Measurements from ENCODE around the gene ATXN10. TPM values are rescaled to one million over a fixed set of nuclear protein-coding genes. Genes with fewer than 3 reads are reported as not detected.
"Not testable (repeated sequence)": the region's sequence is repeated elsewhere in the genome, so short reads cannot be mapped to it uniquely, and the experiment has no call there.

ATXN10 gene, protein sequence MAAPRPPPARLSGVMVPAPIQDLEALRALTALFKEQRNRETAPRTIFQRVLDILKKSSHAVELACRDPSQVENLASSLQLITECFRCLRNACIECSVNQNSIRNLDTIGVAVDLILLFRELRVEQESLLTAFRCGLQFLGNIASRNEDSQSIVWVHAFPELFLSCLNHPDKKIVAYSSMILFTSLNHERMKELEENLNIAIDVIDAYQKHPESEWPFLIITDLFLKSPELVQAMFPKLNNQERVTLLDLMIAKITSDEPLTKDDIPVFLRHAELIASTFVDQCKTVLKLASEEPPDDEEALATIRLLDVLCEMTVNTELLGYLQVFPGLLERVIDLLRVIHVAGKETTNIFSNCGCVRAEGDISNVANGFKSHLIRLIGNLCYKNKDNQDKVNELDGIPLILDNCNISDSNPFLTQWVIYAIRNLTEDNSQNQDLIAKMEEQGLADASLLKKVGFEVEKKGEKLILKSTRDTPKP
- total RNA-seq = 99.7 and 110 TPM in 2 replicates

DNA sequence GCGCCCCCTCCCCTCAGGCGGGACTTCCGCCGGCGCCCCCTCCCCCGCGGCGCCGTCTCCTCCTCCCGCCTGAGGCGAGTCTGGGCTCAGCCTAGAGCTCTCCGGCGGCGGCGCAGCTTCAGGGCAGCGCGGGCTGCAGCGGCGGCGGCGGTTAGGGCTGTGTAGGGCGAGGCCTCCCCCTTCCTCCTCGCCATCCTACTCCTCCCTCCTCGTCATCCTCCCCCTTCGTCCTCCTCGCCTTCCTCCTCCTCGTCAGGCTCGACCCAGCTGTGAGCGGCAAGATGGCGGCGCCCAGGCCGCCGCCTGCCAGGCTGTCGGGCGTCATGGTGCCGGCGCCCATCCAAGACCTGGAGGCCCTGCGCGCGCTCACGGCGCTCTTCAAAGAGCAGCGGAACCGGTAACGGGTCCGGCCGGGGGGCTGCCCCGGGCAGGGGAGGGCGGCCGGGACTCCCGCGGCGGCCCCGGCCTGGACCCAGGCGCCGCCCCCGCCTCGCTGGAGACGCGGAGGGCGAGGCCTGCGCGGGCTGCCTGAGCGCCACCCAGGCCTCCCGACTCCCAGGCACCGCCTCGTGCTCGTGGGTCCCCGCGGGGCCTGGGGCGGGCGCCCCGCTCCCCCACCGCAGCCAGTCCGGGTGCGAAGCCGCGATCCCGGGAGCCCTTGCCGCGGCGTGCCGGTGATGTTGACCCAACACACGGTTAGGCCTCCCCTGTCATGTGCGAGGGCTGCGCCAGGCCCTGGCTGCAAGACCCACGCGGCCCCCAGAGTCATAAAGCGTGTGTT, at the start of gene ATXN10:
TSS of gene ATXN10 (plus strand) at position 52 of the 781 bp plus-strand sequence. CDS start at position 282, 230 bp downstream.
- Mint-ChIP-seq H3K36me3 (ENCODE audit: low read depth) (peaks cover 6% of the 10 kb centered on the region), H3K4me3 (peak within 1 kb of the TSS; percentile 90), H3K27me3 (no peaks in the 10 kb centered on the region), H3K27ac (peak within 1 kb of the TSS; percentile 79), H3K4me1 (peaks cover 34% of the 10 kb centered on the region), H3K9me3 (no peaks in the 10 kb centered on the region)
- DNase-seq = peak; percentile 66
- ATAC-seq (ENCODE audit: low read depth) = peak; percentile 79
- ChIA-PET CTCF (no interaction called here), POLR2A (interaction anchor here (1.2 kb wide), 1 partner anchor 12 kb away, joined by 4 read pairs; no protein-coding TSS in a partner anchor)
- intact Hi-C loops (cut with micrococcal nuclease) = no loop called here
- TF ChIP-seq, protein P1, sequence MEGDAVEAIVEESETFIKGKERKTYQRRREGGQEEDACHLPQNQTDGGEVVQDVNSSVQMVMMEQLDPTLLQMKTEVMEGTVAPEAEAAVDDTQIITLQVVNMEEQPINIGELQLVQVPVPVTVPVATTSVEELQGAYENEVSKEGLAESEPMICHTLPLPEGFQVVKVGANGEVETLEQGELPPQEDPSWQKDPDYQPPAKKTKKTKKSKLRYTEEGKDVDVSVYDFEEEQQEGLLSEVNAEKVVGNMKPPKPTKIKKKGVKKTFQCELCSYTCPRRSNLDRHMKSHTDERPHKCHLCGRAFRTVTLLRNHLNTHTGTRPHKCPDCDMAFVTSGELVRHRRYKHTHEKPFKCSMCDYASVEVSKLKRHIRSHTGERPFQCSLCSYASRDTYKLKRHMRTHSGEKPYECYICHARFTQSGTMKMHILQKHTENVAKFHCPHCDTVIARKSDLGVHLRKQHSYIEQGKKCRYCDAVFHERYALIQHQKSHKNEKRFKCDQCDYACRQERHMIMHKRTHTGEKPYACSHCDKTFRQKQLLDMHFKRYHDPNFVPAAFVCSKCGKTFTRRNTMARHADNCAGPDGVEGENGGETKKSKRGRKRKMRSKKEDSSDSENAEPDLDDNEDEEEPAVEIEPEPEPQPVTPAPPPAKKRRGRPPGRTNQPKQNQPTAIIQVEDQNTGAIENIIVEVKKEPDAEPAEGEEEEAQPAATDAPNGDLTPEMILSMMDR (IDR thresholded peaks at IDR 0.05) = no peak

DNA sequence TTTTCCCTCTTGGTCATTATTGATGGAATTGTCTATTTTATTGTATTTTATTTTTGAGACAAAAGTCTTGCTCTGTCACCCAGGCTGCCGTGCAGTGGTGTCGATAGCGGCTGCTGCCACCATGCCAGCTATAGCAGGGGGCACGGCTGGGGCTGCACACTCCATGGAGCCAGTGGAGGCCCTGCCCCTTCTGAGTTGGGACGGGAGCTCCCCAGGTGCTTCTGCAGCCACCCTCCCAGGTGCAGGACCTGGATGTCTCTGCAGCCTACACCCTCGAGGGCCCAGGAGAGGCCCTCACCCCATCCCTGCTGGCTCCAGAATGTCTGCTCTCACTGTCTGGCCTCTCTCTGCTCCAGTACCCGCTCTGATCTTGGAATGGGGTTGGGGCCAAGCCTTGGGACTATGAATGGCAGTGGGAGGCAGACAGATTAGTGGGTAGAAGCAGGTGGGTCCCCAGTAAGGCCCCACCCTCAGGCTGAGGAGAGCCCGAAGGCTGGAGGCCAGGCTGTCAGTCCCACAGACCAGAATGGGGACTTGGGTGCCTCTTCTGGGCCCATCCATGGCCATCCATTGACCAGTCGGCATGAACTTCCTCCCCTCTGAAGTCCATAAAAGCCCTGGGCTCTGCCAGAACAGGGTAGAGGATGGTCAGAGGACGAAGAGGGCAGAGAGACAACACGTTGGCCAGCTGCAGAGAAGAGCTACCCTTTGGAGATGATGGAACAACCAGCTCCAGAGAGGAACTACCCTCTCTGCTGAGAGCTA, 49.6 kb upstream of the ATXN10 start:
- Mint-ChIP-seq H3K9me3 (no peaks in the 10 kb centered on the region), H3K4me3 (no peak overlapping the region), H3K27me3 (peaks cover 14% of the 10 kb centered on the region), H3K27ac (no peak overlapping the region), H3K4me1 (no peaks in the 10 kb centered on the region), H3K36me3 (ENCODE audit: low read depth) (no peaks in the 10 kb centered on the region)
- TF ChIP-seq, protein P1 (IDR thresholded peaks at IDR 0.05) = no peak
- intact Hi-C loops (cut with micrococcal nuclease) = no loop called here
- ChIA-PET CTCF (no interaction called here), POLR2A (no interaction called here)
- DNase-seq (no peak), ATAC-seq (ENCODE audit: low read depth) (no peak)

DNA sequence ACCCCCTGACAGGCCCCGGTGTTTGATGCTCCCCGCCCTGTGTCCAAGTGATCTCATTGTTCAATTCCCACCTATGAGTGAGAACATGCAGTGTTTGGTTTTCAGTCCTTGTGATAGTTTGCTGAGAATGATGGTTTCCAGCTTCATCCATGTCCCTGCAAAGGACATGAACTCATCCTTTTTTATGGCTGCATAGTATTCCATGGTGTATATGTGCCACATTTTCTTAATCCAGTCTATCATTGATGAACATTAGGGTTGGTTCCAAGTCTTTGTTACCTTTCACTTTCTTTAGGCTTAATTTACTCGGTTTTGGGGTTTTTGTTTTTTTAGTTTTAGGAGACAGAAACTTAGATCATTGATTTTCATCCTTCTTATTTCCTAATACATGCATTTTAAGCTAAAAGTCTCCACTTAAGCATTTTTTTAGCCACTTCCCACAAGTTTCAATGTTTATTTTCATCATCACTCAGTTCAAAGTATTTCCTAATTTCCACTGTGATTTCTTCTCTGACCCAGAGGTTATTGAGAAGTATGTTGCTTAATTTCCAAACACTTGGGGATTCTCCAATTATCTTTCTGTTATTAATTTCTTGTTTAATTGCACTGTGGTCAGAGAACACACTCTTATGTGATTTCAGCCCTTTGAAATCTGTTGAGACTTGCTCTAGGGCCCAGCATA, 48.0 kb upstream of the ATXN10 start:
- H3K4me1 Mint-ChIP-seq; H3K27ac Mint-ChIP-seq; CTCF ChIA-PET; POLR2A ChIA-PET; intact Hi-C loops (cut with micrococcal nuclease); H3K9me3 Mint-ChIP-seq; H3K4me3 Mint-ChIP-seq; H3K36me3 Mint-ChIP-seq (ENCODE audit: low read depth); DNase-seq; ATAC-seq (ENCODE audit: low read depth): not testable (repeated sequence)
- peaks cover 14% of the 10 kb centered on the region for H3K27me3 Mint-ChIP-seq

DNA sequence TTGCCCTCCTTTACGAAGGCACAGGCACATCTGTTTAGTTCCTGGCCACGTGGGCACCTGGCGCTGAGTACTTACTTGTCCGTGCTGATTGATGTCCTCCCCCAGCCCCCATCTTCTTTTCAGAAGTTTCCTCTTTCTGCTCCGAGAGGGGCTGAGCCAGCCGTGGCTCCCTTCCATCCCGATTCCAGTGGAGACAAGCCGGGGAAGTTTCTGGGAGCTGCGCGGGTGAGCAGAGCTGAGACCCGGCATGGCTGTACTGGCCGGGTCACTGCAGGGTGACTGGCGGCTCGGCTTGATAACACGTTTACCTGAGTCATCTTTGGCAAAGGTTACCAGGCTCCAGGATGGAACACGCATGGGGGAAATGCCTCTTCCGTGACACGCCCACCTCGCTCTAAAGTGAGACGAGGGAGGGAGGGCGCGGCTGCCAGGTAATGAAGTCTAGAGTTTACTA, 45.4 kb upstream of the ATXN10 start:
- TF ChIP-seq, protein P1 (IDR thresholded peaks at IDR 0.05) = no peak

More for the DNA sequence above, 45.4 kb upstream of the ATXN10 start:
- intact Hi-C loops (cut with micrococcal nuclease) = no loop called here
- DNase-seq (no peak), ATAC-seq (ENCODE audit: low read depth) (no peak)
- peaks cover 30% of the 10 kb centered on the region for H3K27me3 Mint-ChIP-seq
- no peak overlapping the region for H3K27ac Mint-ChIP-seq
- ChIA-PET CTCF (no interaction called here), POLR2A (no interaction called here)
- H3K4me1 Mint-ChIP-seq = no peaks in the 10 kb centered on the region
- no peaks in the 10 kb centered on the region for H3K36me3 Mint-ChIP-seq (ENCODE audit: low read depth)
- no peak overlapping the region for H3K4me3 Mint-ChIP-seq
- H3K9me3 Mint-ChIP-seq = no peaks in the 10 kb centered on the region

Measured in activated B cell treated with CpG ODN at 0.5 μM for 24 hours (primary cell).